GM12878 (cell line): ENCODE measurements around the gene SRSF2. TPM values are rescaled to one million over a fixed set of nuclear protein-coding genes. Genes with fewer than 3 reads are reported as not detected.

Experiments used
- ATF7 ChIP-seq: fragments of 450-650 bp; IDR thresholded peaks from 2 replicates; pipeline ENCODE4 v1.6.1; 2016; ENCODE audit warnings: low read depth, mild to moderate bottlenecking
- CBFB ChIP-seq: IDR thresholded peaks from 2 replicates; pipeline ENCODE4 v1.6.1; 2016; ENCODE audit warnings: antibody characterized with exemption, low read depth
- CREM ChIP-seq: IDR thresholded peaks from 2 replicates; pipeline ENCODE4 v1.6.1; 2014; ENCODE audit warnings: antibody characterized with exemption, low read depth
- E2F4 ChIP-seq: IDR thresholded peaks from 2 replicates; pipeline ENCODE4 v1.6.1; 2012; ENCODE audit warnings: low read depth, low read length, improper control_type of control experiment
- FOS ChIP-seq: IDR thresholded peaks from 3 replicates; pipeline ENCODE4 v1.6.1; 2011; ENCODE audit warnings: borderline replicate concordance; ENCODE audit not compliant: insufficient read length; ENCODE audit errors: extremely low read depth
- GATAD2B ChIP-seq: fragments of 450-650 bp; conservative IDR thresholded peaks from 2 replicates; pipeline ENCODE4 v1.6.1; 2017; ENCODE audit warnings: low read depth, mild to moderate bottlenecking, moderate library complexity
- HCFC1 ChIP-seq: fragments of 150-350 bp; IDR thresholded peaks from 2 replicates; pipeline ENCODE4 v1.6.1; 2014; ENCODE audit warnings: low read length
- HSF1 ChIP-seq: fragments of 150-350 bp; IDR thresholded peaks from 2 replicates; pipeline ENCODE4 v1.6.1; 2014; ENCODE audit warnings: mild to moderate bottlenecking, low read depth, low read length
- IKZF1 ChIP-seq: fragments of 450-650 bp; conservative IDR thresholded peaks from 2 replicates; pipeline ENCODE4 v1.6.1; 2017; ENCODE audit warnings: antibody characterized with exemption, mild to moderate bottlenecking
- IKZF2 ChIP-seq, 2 experiments: fragments of 450-650 bp; IDR thresholded peaks; 2 replicates each; pipeline ENCODE4 v1.6.1; 2017; ENCODE audit warnings: mild to moderate bottlenecking in 2 of 2, moderate library complexity in 2 of 2
- MTA2 ChIP-seq: fragments of 450-650 bp; IDR thresholded peaks from 2 replicates; pipeline ENCODE4 v1.6.1; 2016; ENCODE audit warnings: low read depth, mild to moderate bottlenecking, moderate library complexity
- NBN ChIP-seq: fragments of 450-650 bp; IDR thresholded peaks from 2 replicates; pipeline ENCODE4 v1.6.1; 2016
- NR2C1 ChIP-seq: fragments of 450-650 bp; IDR thresholded peaks from 2 replicates; pipeline ENCODE4 v1.6.1; 2017; ENCODE audit warnings: antibody characterized with exemption, mild to moderate bottlenecking, moderate library complexity
- POLR2A ChIP-seq: IDR thresholded peaks from 2 replicates; pipeline ENCODE4 v1.6.1; 2011; ENCODE audit warnings: low read depth, mild to moderate bottlenecking, low read length
- RCOR1 ChIP-seq: conservative IDR thresholded peaks from 2 replicates; pipeline ENCODE4 v1.6.1; 2012; ENCODE audit warnings: low read depth, low read length, improper control_type of control experiment
- RELB ChIP-seq: fragments of 450-650 bp; IDR thresholded peaks from 2 replicates; pipeline ENCODE4 v1.6.1; 2017; ENCODE audit warnings: low read depth, mild to moderate bottlenecking, moderate library complexity
- SRF ChIP-seq, 2 experiments: IDR thresholded peaks; 2 replicates each; pipeline ENCODE4 v1.6.1; 2011; ENCODE audit warnings: low read depth in 2 of 2, low read length in 2 of 2, mild to moderate bottlenecking in 1 of 2, moderate library complexity in 1 of 2
- WRNIP1 ChIP-seq: IDR thresholded peaks from 2 replicates; pipeline ENCODE4 v1.6.1; 2011; ENCODE audit warnings: low read depth, low read length, improper control_type of control experiment, borderline replicate concordance
- ZBED1 ChIP-seq: IDR thresholded peaks from 2 replicates; pipeline ENCODE4 v1.6.1; 2016; ENCODE audit warnings: borderline replicate concordance
- ZNF217 ChIP-seq: fragments of 450-650 bp; IDR thresholded peaks from 2 replicates; pipeline ENCODE4 v1.6.1; 2017; ENCODE audit warnings: antibody characterized with exemption, mild to moderate bottlenecking
- polyA plus RNA-seq, 11 experiments: library from polyadenylated mRNA; depleted of rRNA in 4 of 11; unstranded in 6 of 11; stranded (reverse) in 5 of 11; fragments of >200 nt; fragmentation: Nextera tagmentation in 4 of 11; fragmentation: Illumina TruSeq in 1 of 11; extraction: Ambion mirVana in 4 of 11; extraction: Trizol in 1 of 11; gene quantifications; 1 replicate in 1 of 11; 2 replicates in 10 of 11; pipeline versions ENCODE4 v1.2.1 to v1.2.3, GENCODE V29; 2011 to 2016; ENCODE audit warnings: inconsistent platforms in 2 of 11, missing spikeins in 2 of 11, low read depth in 1 of 11
- total RNA-seq, 4 experiments: library from RNA; depleted of rRNA in 3 of 4; stranded (reverse); fragments of >200 nt in 3 of 4; fragmentation: Illumina TruSeq in 1 of 4; extraction: Trizol in 1 of 4; gene quantifications; 2 replicates each; pipeline versions ENCODE4 v1.2.1 to v1.2.3, GENCODE V29; 2013 to 2021
- TF ChIP-seq, protein P1 (sequence below): fragments of 450-650 bp; IDR thresholded peaks from 2 replicates; pipeline ENCODE4 v1.6.1; 2016; ENCODE audit warnings: mild to moderate bottlenecking
- TF ChIP-seq, protein P2 (sequence below): fragments of 450-650 bp; conservative IDR thresholded peaks from 2 replicates; pipeline ENCODE4 v1.6.1; 2017; ENCODE audit warnings: mild to moderate bottlenecking, moderate library complexity

The SRSF2 gene
- total and polyA plus RNA-seq, 10 of the 15 experiments (the other 5 are each of a cell fraction or from before 2014, with no cell fraction given), result 225 to 795 (median 410) TPM

GRCh38 chr17:76726231-76726775 is 10.8 kb downstream of the SRSF2 start, which contains the start of gene JMJD6 (continued):
- peak; percentile 88 for TF ChIP-seq GATAD2B
- TF ChIP-seq CREM, result peak; percentile 96
- TF ChIP-seq IKZF2 (IDR thresholded peaks at IDR 0.05), result peak in 1 of 2 experiments; percentile 21; a peak in 1 of 4 replicates
- no peak for TF ChIP-seq WRNIP1
- TF ChIP-seq RELB, result no peak
- TF ChIP-seq FOS, result peak; percentile 31
- peak; percentile 78 for TF ChIP-seq IKZF1
- no peak for TF ChIP-seq ZNF217
- TF ChIP-seq NR2C1, result peak; percentile 71
- TF ChIP-seq POLR2A, result peak; percentile 82
- peak; percentile 58; the same call in 1 of the 2 replicates for TF ChIP-seq NBN
- TF ChIP-seq, protein P1, sequence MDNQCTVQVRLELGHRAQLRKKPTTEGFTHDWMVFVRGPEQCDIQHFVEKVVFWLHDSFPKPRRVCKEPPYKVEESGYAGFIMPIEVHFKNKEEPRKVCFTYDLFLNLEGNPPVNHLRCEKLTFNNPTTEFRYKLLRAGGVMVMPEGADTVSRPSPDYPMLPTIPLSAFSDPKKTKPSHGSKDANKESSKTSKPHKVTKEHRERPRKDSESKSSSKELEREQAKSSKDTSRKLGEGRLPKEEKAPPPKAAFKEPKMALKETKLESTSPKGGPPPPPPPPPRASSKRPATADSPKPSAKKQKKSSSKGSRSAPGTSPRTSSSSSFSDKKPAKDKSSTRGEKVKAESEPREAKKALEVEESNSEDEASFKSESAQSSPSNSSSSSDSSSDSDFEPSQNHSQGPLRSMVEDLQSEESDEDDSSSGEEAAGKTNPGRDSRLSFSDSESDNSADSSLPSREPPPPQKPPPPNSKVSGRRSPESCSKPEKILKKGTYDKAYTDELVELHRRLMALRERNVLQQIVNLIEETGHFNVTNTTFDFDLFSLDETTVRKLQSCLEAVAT, result 0 out of 2 replicates have a peak, but pooled peaks have one; percentile 9
- TF ChIP-seq, protein P2, sequence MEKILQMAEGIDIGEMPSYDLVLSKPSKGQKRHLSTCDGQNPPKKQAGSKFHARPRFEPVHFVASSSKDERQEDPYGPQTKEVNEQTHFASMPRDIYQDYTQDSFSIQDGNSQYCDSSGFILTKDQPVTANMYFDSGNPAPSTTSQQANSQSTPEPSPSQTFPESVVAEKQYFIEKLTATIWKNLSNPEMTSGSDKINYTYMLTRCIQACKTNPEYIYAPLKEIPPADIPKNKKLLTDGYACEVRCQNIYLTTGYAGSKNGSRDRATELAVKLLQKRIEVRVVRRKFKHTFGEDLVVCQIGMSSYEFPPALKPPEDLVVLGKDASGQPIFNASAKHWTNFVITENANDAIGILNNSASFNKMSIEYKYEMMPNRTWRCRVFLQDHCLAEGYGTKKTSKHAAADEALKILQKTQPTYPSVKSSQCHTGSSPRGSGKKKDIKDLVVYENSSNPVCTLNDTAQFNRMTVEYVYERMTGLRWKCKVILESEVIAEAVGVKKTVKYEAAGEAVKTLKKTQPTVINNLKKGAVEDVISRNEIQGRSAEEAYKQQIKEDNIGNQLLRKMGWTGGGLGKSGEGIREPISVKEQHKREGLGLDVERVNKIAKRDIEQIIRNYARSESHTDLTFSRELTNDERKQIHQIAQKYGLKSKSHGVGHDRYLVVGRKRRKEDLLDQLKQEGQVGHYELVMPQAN, result peak; percentile 92
- 0 out of 2 replicates have a peak, but pooled peaks have one; percentile 1 for TF ChIP-seq ZBED1
- no peak for TF ChIP-seq RCOR1
- TF ChIP-seq HCFC1, result peak; percentile 79
- TF ChIP-seq MTA2, result no peak
- 0 out of 2 replicates have a peak, but pooled peaks have one; percentile 63 for TF ChIP-seq CBFB
- no peak for TF ChIP-seq ATF7
- TF ChIP-seq SRF (IDR thresholded peaks at IDR 0.05; ENCODE audit: low read depth in 2 of 2, low read length in 2 of 2), result peak in 1 of 2 experiments; percentile 57; a peak in 1 of 4 replicates
- no peak for TF ChIP-seq E2F4
- TF ChIP-seq HSF1, result peak; percentile 66
